NCI-H187 (cell line): ENCODE results near the gene PNKD.
A peak's percentile ranks its signal among the peaks of the same experiment; 100 is the strongest.
"Not testable (repeated sequence)": the region's sequence is repeated elsewhere in the genome, so short reads cannot be mapped to it uniquely, and the experiment has no call there.

Experiments used
- DNase-seq, 2 experiments: peaks; one replicate each; lab custom pipeline; 2025; lab: John Stamatoyannopoulos, UW

Gene PNKD

DNA sequence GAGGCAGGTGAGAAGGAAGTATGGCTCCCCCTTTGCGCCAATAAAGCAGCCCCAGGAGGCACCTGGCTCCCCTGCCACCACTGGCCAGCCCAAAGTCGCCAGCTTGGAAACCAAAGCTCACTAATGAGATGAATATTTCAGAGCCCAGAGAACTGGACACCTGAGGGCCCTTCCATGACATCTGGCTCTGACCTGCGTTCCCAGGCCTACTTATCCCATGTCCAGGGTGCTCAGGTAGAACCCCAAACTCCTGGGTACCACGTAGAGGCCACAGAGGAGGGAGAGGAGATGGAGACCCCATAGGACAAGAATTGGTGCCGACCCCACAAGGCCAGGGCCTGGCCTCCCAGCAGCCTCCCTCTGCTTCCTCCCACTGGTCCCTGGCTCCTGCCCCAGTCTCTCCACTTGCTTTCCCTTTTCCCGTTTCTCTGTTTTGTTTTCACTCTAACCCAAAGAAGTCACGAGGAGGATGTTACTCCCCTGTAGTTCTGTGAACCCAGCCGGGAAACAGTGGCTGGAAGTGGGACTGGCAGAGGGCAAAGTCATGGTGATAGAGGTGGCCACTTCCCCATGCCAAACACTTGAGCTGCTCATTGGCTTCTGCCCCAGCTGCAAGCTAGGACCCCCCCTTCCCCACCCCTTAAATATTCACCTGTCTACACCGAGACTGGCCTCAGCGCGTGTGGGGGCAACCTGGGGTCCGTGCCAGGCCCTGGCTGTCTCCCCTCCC lies 21.2 kb downstream of the PNKD start:
- DNase-seq = no peak

DNA sequence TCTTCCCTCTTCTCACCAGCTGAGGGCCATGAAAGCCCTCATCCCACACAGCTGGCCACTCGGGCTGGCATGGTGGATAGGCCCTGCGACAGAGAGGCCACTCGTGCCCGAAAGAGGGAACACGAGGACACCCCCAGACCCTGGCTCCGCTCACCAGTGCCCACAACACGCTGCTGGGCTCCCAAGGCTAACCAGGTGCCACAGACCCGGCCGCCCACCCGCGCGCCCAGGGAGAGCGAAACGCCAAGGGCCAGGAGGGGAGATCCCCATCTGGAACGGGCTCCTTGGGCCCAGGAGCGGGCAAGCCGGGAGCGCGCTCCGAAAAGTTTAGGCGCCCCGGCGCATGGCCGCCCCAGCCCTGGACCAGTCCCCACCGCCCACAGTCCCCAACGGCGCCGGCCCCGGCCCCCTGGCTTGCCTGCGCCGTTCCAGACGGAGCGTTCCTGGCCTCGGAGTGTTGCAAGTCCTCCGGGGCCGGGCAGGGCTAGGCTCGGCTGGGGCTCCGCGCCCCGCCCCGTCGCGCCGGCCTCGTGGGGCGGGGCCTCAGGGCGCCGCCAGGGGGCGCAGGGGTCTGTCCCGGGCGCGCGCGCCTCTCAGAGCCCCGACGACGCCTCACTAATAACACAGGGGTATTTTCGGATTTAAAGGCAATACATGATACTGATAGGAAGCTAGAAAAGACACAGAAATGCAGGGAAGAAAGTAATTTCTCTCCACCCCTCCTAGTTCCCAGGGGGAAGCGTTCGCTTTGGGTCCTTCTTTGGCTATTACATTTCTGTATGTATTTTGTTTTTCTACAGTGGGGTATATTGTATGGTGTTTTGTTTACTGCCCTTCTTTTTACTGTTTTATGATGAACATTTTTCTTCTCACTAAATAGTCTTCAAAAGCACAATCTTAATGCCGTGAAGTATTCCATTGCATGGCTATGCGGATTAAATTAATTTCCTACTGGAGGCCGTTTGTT lies 22.0 kb downstream of the PNKD start, which contains the start of gene TMBIM1:
Gene TMBIM1 (minus strand): TSS at position 456 of the 967 bp plus-strand sequence. CDS start 10,362 bp downstream, outside the sequence.
- DNase-seq = no peak

DNA sequence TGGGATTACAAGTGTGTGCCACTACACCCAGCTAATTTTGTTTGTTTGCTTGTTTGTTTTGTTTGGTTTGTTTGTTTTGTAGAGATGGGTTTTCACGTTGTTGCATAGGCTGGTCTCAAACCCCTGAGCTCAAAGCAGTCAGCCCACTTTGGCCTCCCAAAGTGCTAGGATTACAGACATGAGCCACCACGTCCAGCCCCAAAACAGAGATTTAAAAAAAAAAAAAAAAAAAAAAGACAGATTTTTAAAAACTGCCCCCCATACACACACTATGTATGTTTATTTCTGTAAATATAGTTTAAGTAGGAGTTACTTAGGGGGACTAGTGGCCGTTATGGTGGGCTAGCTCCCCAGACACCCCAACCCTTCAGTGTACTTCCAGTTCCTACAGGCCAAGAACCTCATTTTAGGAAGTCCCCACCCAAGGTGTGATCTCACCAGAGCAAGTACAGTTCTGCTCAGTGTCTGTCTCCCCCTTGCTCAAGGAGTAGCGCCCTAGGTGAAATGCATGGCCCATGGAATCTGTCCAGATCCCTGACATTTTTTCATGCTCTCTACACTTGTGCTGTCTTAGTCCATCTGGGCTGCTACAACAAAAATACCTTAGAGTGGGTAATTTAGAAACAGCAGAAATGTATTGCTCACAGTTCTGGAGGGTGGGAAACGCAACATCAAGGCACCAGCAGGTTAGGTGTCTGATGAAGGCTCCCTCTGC lies 23.6 kb downstream of the PNKD start:
- DNase-seq = no peak

DNA sequence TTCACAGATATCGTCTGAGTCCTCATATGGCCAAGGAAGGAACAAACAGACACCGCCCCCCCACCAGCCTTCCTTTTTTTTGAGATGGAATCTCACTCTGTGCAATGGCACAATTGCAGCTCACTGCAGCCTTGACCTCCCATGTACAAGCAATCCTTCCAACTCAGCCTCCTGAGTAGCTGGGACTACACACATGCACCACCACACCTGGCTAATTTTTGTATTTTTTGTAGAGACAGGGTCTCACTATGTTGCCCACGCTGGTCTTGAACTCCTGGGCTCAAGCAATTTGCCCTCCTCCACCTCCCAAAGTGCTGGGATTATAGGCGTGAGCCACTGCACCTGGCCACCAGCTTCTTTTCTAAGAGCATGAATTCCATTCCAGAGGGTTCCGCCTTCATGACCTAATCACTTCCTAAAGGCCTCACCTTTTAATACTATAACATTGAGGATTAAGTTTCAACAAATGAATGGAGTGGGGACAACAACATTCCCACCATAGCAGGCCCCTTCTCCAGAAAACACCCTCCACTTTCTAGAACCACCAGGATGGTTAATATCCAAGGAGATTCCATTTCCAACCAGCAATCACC lies 24.2 kb downstream of the PNKD start:
- no peak for DNase-seq

DNA sequence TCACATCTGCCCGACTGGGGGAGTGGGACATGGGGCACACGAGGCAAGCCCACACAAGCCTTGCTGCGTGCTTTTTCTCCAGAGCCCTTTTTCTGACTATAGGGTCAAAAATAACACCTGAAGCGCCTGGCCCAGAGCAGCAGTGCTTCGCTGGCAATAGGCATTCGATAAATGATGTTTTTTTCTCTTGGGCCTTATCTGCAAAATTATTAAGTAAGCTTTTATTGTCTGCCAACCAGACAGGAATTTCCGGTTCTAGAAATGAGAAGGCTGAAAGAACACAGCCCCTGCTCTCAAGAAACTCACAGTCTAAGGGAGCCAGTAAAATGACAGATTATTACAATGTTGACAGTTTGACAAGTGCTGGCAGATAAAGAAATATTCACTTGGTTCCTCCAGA lies 24.7 kb downstream of the PNKD start:
- no peak for DNase-seq

DNA sequence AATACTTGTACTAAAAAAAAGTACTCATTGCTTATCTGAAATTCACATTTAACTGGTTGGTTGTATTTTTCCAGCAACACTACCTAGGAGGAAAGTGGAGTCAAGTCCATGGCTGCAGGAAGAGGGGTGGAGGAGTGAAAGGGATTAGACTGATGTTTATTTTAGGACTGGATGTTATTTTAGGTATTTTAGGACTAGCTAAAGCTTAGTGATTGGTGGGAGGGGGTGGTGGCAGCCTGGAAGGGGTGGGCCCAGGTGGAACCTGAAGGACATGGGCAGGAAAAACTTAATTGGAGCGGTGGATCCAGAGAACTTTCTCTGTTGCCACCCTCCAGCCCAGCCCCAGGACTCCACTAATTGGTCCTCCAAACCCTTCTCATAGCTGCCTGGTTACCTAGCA lies 25.9 kb downstream of the PNKD start:
- DNase-seq = no peak

DNA sequence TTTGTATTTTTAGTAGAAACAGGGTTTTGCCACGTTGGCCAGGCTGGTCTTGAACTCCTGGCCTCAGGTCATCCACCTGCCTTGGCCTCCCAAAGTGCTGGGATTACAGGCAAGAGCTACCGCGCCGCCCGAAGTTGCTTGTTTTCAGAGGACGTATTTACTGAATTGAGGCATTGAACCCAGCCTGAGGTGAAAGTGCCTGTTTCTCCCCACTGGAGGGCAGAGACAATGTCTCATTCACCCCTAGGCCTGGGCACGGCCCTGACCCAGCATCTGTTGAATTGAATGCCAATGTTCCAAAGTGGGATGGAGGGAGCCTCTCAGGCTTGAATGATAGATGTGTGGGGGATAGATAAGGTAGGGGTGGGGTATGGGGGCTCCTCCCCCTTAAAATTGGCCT lies 26.5 kb downstream of the PNKD start:
- no peak for DNase-seq

DNA sequence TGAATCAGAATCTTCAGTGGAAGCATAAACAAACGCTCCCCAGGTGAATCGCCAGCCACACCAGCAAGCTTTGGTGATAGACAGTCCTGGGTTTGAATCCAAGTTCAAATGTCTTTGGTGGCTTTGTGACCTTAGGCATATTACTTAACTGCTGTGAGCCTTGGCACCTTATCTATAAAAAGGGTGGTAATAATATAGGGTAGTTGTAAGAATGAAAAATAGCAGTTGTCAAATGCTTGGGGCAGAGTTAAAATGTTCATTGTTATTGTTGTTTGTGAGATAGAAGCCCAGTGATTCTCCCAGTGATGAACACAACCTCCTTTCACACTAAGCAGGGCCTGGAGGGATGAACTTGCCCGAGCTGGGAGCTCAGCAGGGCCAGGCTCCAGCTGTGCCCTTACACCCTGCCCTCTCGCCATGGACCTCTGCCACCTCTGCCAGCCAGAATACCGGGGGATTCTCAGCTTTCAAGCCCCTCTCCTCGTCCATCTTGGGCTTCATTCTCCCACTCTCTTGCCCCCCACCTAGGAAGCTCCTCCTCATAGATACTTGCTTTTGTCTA lies 28.1 kb downstream of the PNKD start:
- DNase-seq = no peak

DNA sequence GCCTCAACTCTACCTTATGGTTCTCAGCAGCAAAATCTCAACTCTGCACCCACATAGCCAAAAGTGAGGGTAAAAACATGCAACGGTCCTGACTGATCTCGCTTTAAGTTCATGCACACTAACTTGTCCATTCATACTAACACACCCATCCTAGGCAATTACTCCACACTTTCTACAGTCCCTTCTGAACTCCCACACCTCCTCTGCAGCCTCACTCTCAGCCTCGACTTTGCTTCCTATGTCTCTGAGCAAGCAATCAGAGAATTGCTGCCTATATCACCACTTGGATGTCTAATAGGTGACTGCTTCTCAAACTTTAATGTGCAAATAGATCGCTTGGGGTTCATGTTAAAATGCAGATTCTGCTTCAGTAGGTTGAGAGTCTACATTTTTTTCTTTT lies 29.8 kb downstream of the PNKD start:
- no peak for DNase-seq

DNA sequence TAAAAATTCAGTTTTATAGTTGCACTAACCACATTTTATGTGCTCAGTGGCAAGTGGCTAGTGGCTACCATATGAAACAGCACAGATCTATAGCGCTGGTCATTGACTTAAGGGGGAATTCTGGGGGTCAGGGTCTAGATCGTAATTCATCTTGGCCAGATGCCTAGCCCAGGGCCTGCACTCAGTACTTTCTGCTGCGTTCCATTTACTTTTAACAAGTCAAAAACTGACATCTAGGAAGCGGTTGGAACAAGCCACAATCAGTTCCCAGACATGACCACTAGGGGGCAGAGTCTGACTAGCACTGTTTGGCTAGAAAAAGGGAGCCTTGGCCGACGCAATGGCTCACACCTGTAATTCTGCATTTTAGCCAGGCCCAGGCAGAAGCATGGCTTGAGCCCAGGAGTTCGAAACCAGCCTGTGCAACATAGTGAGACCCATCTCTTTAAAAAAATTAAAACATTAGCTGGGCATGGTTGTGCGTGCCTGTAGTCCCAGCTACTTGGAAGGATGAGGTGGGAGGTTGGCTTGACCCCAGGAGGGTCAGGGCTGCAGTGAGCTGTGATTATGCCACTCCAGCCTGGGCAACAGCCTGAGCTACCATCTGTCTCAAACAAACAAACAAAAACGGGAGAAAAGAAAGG lies 31.0 kb downstream of the PNKD start:
- peak; percentile 39 to 49 for DNase-seq

DNA sequence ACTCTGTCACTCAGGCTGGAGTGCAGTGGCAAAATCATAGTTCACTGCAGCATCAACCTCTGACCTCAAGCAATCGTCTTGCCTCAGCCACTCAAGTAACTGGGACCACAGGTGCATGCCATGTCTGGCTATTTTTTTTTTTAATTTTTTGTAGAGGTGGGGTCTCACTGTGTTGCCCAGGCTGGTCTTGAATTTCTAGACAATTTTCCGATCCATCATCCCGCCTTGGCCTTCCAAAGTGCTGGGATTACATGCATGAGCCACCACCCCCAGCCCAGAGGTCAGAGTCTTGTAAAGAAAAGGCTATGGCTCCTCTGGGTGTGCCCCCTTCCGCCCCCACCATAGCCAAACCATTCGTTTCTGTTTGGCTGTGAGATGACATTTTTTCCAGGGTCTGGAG lies 35.1 kb downstream of the PNKD start:
- no peak for DNase-seq

DNA sequence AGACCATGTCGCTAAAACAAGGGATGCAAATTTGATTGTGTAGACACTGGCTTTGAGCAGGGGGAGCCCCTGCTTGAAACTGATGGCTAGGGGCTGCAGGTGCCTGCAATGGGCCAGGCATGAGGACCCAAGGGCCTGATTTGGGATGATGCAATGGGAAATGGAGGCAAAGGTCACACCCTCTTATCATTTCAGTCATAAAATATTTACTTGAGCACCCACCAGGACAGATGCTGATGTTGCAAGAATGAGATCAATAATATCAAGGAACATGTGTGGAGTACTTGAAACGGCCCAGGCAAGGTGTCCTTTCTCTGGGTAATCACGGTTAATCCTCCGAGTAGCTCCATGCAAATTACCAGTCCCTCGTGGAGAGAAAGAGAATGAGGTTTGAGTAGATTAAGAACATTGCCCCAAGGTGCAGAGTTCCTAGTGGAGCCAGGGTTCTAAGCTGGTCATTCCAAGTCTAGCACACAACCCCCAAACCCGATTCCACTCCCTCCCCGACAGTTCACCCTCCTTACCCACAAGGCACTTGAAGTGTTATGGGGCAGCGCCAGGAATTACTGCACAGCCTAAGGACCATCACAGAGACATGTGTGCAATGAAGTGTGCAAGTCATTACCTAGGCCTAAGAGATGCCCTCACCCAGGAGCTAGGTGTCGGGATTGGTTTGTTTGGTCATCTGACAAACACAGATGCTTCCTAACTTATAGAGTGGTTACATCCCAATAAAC lies 36.0 kb downstream of the PNKD start:
- no peak for DNase-seq

DNA sequence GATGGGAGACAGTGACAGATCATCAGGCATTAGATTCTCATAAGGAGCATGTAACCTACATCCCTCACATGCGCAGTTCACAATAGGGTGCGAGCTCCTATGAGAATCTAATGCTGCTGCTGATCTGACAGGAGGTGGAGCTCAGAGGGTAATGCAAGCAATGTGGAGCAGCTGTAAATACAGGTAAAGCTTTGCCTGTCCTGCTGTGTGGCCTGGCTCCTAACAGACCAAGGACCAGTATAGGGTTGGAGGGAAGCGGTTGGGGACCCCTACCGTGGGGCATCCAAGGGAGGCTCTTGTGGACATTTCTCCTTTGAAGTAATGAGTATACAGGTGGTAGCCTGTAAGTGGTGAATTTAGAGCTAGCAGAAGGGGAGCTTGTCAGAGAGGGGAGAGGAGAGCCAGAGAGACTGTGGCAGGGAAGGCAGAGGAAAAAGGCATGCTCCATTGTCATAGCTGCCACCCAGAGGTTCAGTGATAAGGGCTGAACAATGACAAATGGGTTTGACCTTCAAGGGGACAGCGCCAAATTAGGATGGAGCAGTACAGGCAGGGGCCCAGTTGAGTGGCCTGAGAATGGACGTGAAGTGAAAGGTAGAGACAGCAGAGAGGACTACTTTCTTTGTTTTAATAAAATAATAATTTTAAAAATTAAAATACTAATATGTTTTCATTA lies 37.2 kb downstream of the PNKD start:
- no peak for DNase-seq

DNA sequence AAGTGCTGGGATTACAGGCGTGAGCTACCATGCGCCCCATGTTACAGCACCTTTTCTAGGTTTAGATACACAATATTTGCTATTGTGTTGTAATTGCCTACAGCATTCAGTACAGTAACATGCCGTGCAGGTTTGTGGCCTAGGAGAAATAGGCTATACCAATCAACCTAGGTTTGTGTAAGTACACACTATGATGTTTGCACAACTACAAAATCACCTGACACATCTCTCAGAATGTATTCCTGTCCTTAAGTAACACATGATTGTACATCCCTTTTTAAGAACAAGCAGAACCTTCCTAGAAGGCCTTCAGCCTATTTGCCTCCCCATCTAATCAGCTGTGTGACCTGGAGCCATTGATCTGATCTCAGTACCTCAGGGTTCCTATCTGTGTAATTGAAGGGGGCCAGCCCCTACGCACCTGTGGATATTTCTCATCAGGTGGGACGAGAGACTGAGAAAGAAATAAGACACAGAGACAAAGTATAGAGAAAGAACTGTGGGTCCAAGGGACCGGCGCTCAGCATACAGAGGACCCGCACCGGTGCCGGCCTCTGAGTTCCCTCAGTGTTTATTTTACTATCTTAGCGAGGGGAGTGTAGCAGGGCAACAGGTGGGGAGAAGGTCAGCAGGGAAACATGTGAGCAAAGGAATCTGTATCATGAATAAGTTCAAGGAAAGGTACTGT lies 40.7 kb downstream of the PNKD start:
- DNase-seq = no peak

DNA sequence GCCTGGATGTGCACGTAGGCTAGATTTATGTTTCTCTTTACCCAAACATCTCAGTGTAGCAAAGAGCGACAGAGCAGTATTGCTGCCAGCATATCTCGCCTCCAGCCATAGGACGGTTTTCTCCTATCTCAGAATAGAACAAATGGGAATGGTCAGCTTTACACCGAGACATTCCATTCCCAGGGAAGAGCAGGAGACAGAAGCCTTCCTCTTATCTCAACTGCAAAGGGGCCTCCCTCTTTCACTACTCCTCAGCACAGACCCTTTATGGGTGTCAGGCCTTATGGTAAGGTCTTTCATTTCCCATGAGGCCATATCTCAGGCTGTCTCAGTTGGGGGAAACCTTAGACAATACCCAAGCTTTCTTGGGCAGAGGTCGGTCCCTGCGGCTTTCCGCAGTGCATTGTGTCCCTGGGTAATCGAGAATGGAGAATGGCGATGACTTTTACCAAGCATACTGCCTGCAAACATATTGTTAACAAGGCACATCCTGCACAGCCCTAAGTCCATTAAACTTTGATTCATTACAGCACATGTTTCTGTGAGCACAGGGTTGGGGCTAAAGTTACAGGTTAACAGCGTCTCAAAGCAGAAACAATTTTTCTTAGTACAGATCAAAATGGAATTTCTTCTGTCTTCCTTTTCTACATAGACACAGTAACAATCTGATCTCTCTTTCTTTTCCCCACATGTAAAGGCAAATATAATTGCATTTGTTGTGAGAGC lies 41.4 kb downstream of the PNKD start:
- DNase-seq = not testable (repeated sequence)

DNA sequence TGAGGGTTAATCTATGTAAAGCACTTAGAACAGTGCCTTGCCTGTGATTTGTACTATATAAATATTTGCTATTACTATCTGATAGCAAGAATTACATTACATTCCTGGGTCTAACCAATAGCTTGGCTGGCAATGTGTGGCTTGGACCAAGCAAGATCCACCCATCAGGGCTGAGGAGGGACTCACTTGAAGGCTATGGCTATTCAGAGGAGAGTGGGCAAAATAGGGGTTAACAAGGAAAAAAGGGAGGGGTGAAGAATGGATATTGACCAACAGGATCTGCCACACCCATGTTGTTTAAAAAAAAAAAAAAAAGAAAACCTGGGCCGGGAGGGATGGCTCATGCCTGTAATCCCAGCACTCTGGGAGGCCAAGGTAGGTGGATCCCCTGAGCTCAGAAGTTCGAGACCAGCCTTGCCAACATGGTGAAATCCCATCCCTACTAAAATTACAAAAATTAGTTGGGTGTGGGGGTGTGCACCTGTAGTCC lies 42.0 kb downstream of the PNKD start:
- no peak for DNase-seq

DNA sequence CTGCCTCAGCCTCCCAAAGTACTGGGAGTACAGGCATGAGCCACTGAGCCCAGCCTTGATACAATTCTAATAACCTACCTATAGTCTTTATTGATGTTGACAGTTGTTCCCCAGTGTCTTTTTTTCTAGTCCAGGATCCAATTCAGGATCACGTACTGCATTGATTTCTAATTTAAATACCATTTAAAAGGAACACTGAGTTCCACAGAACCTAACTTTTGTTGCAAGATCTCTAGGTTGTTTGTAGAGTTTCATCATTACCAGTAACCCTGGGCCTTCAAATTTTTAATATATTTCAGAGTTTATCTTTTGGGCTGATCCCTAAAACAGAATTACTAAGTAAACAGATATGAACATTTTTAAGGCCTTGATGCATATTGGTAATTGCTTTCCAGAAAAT lies 43.0 kb downstream of the PNKD start:
- no peak for DNase-seq

DNA sequence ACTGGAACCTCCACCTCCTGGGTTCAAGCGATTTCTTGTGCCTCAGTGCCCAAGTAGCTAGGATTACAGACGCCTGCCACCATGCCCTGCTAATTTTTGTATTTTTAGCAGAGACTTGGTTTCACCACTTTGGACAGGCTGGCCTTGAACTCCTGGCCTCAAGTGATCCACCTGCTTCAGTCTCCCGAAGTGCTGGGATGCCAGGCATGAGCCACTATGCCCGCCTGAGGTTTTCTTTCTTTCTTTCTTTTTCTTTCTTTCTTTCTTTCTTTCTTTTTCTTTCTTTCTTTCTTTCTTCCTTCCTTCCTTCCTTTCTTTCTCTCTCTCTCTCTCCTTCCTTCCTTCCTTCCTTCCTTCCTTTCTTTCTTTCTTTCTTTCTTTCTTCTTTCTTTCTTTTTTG lies 44.4 kb downstream of the PNKD start:
- not testable (repeated sequence) for DNase-seq
